ENCODE measurements around the gene ARHGAP40. TPM values are rescaled to one million over a fixed set of nuclear protein-coding genes. Genes with fewer than 3 reads are reported as not detected.
A peak's percentile ranks its signal among the peaks of the same experiment; 100 is the strongest.

Gene ARHGAP40
- total RNA-seq, 1 experiment from 2014 or later, result not detected

GRCh38 chr20:38620441-38620840 lies 18.8 kb downstream of the ARHGAP40 start:
- no peak overlapping the region for H3K4me3 ChIP-seq
- no peak for DNase-seq

GRCh38 chr20:38623061-38623460 lies 21.5 kb downstream of the ARHGAP40 start:
- Histone ChIP-seq H3K36me3 (no peaks in the 10 kb centered on the region), H3K4me3 (no peak overlapping the region), H3K27ac (no peak overlapping the region), H3K27me3 (peaks cover 24% of the 10 kb centered on the region; the same call in 1 of the 2 replicates), H3K4me1 (no peaks in the 10 kb centered on the region), H3K9me3 (replicated peaks) (no peaks in the 10 kb centered on the region)
- DNase-seq, result no peak

More at GRCh38 chr20:38620441-38620840, 18.8 kb downstream of the ARHGAP40 start:
- Histone ChIP-seq H3K36me3 (no peaks in the 10 kb centered on the region), H3K27me3 (peaks cover 24% of the 10 kb centered on the region; the same call in 1 of the 2 replicates), H3K4me1 (no peaks in the 10 kb centered on the region), H3K27ac (no peak overlapping the region), H3K9me3 (replicated peaks) (no peaks in the 10 kb centered on the region)

GRCh38 chr20:38624084-38624483 lies 22.5 kb downstream of the ARHGAP40 start:
- H3K4me1 ChIP-seq, result no peaks in the 10 kb centered on the region
- no peak overlapping the region for H3K4me3 ChIP-seq
- no peaks in the 10 kb centered on the region for H3K36me3 ChIP-seq

GRCh38 chr20:38625896-38626295 lies 24.3 kb downstream of the ARHGAP40 start:
- Histone ChIP-seq H3K4me3 (no peak overlapping the region), H3K4me1 (no peaks in the 10 kb centered on the region), H3K9me3 (replicated peaks) (no peaks in the 10 kb centered on the region), H3K27me3 (peaks cover 11% of the 10 kb centered on the region; the same call in 1 of the 2 replicates), H3K36me3 (no peaks in the 10 kb centered on the region), H3K27ac (no peak overlapping the region)
- DNase-seq, result no peak

More at GRCh38 chr20:38624084-38624483, 22.5 kb downstream of the ARHGAP40 start:
- Histone ChIP-seq H3K27me3 (peaks cover 16% of the 10 kb centered on the region; the same call in 1 of the 2 replicates), H3K9me3 (replicated peaks) (no peaks in the 10 kb centered on the region), H3K27ac (no peak overlapping the region)
- DNase-seq, result no peak

GRCh38 chr20:38626921-38627659 lies 25.5 kb downstream of the ARHGAP40 start:
- H3K27me3 ChIP-seq, result peaks cover 10% of the 10 kb centered on the region; the same call in 1 of the 2 replicates
- DNase-seq, result no peak
- H3K4me3 ChIP-seq, result no peak overlapping the region
- H3K4me1 ChIP-seq, result no peaks in the 10 kb centered on the region
- no peaks in the 10 kb centered on the region for H3K36me3 ChIP-seq
- H3K27ac ChIP-seq, result no peak overlapping the region
- no peaks in the 10 kb centered on the region for H3K9me3 ChIP-seq (replicated peaks)

GRCh38 chr20:38628580-38629470 lies 27.2 kb downstream of the ARHGAP40 start:
- no peak overlapping the region for H3K4me3 ChIP-seq

GRCh38 chr20:38629979-38630378 lies 28.4 kb downstream of the ARHGAP40 start:
- H3K27me3 ChIP-seq, result peaks cover 10% of the 10 kb centered on the region; the same call in 1 of the 2 replicates
- H3K4me3 ChIP-seq, result no peak overlapping the region
- H3K9me3 ChIP-seq (replicated peaks), result no peaks in the 10 kb centered on the region
- DNase-seq, result no peak
- H3K36me3 ChIP-seq, result no peaks in the 10 kb centered on the region
- H3K4me1 ChIP-seq, result no peaks in the 10 kb centered on the region
- H3K27ac ChIP-seq, result no peak overlapping the region

More at GRCh38 chr20:38628580-38629470, 27.2 kb downstream of the ARHGAP40 start:
- H3K27me3 ChIP-seq, result peaks cover 10% of the 10 kb centered on the region; the same call in 1 of the 2 replicates
- H3K4me1 ChIP-seq, result no peaks in the 10 kb centered on the region
- H3K9me3 ChIP-seq (replicated peaks), result no peaks in the 10 kb centered on the region
- H3K27ac ChIP-seq, result no peak overlapping the region
- no peak for DNase-seq
- H3K36me3 ChIP-seq, result no peaks in the 10 kb centered on the region

- H3K4me1 ChIP-seq, result no peaks in the 10 kb centered on the region
- no peak overlapping the region for H3K4me3 ChIP-seq
- no peaks in the 10 kb centered on the region for H3K36me3 ChIP-seq
- H3K27me3 ChIP-seq, result peaks cover 10% of the 10 kb centered on the region; the same call in 1 of the 2 replicates
- DNase-seq, result no peak
- H3K27ac ChIP-seq, result no peak overlapping the region
- no peaks in the 10 kb centered on the region for H3K9me3 ChIP-seq (replicated peaks)
These were observed 29.1 kb downstream of the ARHGAP40 start for GRCh38 chr20:38630727-38631126.

- H3K9me3 ChIP-seq (replicated peaks), result no peaks in the 10 kb centered on the region
- DNase-seq, result no peak
- H3K27me3 ChIP-seq, result peaks cover 10% of the 10 kb centered on the region; the same call in 1 of the 2 replicates
- no peak overlapping the region for H3K27ac ChIP-seq
- H3K4me1 ChIP-seq, result no peaks in the 10 kb centered on the region
- H3K36me3 ChIP-seq, result no peaks in the 10 kb centered on the region
- H3K4me3 ChIP-seq, result no peak overlapping the region
These were observed 29.8 kb downstream of the ARHGAP40 start for GRCh38 chr20:38631155-38632022.

GRCh38 chr20:38633577-38634093 lies 32.0 kb downstream of the ARHGAP40 start:
- H3K36me3 ChIP-seq, result no peaks in the 10 kb centered on the region
- no peak overlapping the region for H3K27ac ChIP-seq
- no peaks in the 10 kb centered on the region for H3K9me3 ChIP-seq (replicated peaks)
- peak; percentile 68 to 86 for DNase-seq
- no peaks in the 10 kb centered on the region for H3K4me1 ChIP-seq
- H3K27me3 ChIP-seq, result peaks cover 14% of the 10 kb centered on the region; the same call in 1 of the 2 replicates
- no peak overlapping the region for H3K4me3 ChIP-seq

- H3K9me3 ChIP-seq (replicated peaks), result no peaks in the 10 kb centered on the region
- no peak overlapping the region for H3K4me3 ChIP-seq
- peak in 1 of 2 experiments; percentile 40 for DNase-seq
These were observed 34.2 kb downstream of the ARHGAP40 start for GRCh38 chr20:38635721-38636288.

GRCh38 chr20:38640521-38640920 lies 38.9 kb downstream of the ARHGAP40 start:
- H3K27ac ChIP-seq, result no peak overlapping the region
- no peak for DNase-seq
- H3K36me3 ChIP-seq, result no peaks in the 10 kb centered on the region
- no peaks in the 10 kb centered on the region for H3K9me3 ChIP-seq (replicated peaks)
- H3K27me3 ChIP-seq, result peaks cover 23% of the 10 kb centered on the region
- H3K4me1 ChIP-seq, result no peaks in the 10 kb centered on the region
- no peak overlapping the region for H3K4me3 ChIP-seq

More at GRCh38 chr20:38635721-38636288, 34.2 kb downstream of the ARHGAP40 start:
- no peaks in the 10 kb centered on the region for H3K36me3 ChIP-seq
- peaks cover 11% of the 10 kb centered on the region for H3K27me3 ChIP-seq
- no peak overlapping the region for H3K27ac ChIP-seq
- H3K4me1 ChIP-seq, result no peaks in the 10 kb centered on the region

GRCh38 chr20:38642498-38642897 lies 40.9 kb downstream of the ARHGAP40 start:
- peaks cover 21% of the 10 kb centered on the region for H3K27me3 ChIP-seq
- no peak for DNase-seq
- no peaks in the 10 kb centered on the region for H3K9me3 ChIP-seq (replicated peaks)
- no peaks in the 10 kb centered on the region for H3K36me3 ChIP-seq
- no peak overlapping the region for H3K27ac ChIP-seq
- no peak overlapping the region for H3K4me3 ChIP-seq
- no peaks in the 10 kb centered on the region for H3K4me1 ChIP-seq
